Chondrocyte (in vitro differentiated cells): Measurements from ENCODE around the gene LAMC3. TPM values are rescaled to one million over a fixed set of nuclear protein-coding genes. Genes with fewer than 3 reads are reported as not detected.

Experiments used
- DNase-seq: peaks from one replicate; pipeline ENCODE4 v3.0.0; 2021; ENCODE audit warnings: mixed read lengths, low spot score
- H3K27ac Mint-ChIP-seq: one replicate; pipeline ENCODE4 v1.8.0; 2021; ENCODE audit warnings: mild to moderate bottlenecking, moderate library complexity, mixed read lengths; ENCODE audit not compliant: unreplicated experiment
- H3K27me3 Mint-ChIP-seq: 2 replicates; pipeline ENCODE4 v1.8.0; 2021; ENCODE audit warnings: low read depth, mixed read lengths
- H3K36me3 Mint-ChIP-seq: 2 replicates; pipeline ENCODE4 v1.8.0; 2021; ENCODE audit warnings: low read depth, mixed read lengths
- H3K4me1 Mint-ChIP-seq: 2 replicates; pipeline ENCODE4 v1.8.0; 2021; ENCODE audit warnings: low read depth, mild to moderate bottlenecking, mixed read lengths
- H3K4me3 Mint-ChIP-seq: one replicate; pipeline ENCODE4 v1.8.0; 2021; ENCODE audit warnings: mild to moderate bottlenecking, moderate library complexity, mixed read lengths; ENCODE audit not compliant: unreplicated experiment
- H3K9me3 Mint-ChIP-seq: 2 replicates; pipeline ENCODE4 v1.8.0; 2021; ENCODE audit warnings: low read depth, mixed read lengths
- total RNA-seq: library from RNA; stranded (reverse); gene quantifications from 3 replicates; pipeline ENCODE4 v1.2.1, GENCODE V29; 2021
- TF ChIP-seq, protein P1 (sequence below): fragments of 200-600 bp; sonication (generic); IDR thresholded peaks from 2 replicates; pipeline ENCODE4 v1.5.0; 2021; ENCODE audit warnings: antibody characterized with exemption, mild to moderate bottlenecking, moderate library complexity

The LAMC3 gene
- total RNA-seq, 1 donor from 2014 or later, result 1.2 TPM

DNA sequence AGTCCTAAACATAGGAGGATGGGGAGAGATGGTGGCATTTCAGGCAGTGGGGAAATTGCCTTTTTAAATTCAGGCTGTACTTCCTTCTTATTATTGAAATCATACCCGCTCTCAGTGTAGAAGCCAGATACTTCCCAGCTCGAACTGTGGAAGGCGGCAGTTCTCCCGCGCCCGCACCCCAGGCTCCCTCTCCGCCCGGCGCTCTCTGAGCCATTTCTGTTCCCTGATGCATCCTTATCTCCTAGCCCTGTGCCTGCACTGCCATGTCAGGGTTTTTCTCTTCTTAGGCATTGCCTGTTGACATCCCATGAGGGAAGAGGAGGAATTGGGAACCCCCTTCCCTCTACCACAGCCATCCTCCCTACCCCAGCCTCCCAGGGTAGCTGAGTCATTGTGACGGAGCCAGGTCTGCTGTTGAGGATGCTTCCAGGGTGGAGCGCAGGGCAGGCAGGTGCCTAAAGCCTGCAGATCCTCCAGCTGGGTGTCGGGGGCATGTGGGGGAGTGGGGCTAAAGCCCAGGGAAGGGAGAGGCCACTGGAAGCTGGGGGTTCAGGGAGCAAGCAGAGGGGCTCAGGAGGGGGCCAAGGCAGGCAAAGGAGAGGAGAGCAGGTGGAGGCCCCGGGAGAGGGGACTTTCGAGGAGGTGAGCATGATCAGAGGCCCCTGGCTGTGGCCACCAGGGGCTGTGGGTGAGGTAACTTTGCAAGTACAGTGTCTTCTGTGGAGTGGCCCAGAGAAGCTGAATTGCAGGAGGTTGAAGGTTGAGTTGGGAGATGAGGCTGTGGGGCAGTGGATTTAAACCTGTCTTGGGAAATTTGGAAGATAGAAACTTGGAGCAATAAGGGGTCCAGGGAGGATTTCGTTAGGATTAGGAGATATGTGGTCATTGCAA is 16.2 kb downstream of the LAMC3 start:
- H3K27me3 Mint-ChIP-seq, result peaks cover 8% of the 10 kb centered on the region
- no peak overlapping the region for H3K4me3 Mint-ChIP-seq
- no peaks in the 10 kb centered on the region for H3K36me3 Mint-ChIP-seq
- TF ChIP-seq, protein P1, sequence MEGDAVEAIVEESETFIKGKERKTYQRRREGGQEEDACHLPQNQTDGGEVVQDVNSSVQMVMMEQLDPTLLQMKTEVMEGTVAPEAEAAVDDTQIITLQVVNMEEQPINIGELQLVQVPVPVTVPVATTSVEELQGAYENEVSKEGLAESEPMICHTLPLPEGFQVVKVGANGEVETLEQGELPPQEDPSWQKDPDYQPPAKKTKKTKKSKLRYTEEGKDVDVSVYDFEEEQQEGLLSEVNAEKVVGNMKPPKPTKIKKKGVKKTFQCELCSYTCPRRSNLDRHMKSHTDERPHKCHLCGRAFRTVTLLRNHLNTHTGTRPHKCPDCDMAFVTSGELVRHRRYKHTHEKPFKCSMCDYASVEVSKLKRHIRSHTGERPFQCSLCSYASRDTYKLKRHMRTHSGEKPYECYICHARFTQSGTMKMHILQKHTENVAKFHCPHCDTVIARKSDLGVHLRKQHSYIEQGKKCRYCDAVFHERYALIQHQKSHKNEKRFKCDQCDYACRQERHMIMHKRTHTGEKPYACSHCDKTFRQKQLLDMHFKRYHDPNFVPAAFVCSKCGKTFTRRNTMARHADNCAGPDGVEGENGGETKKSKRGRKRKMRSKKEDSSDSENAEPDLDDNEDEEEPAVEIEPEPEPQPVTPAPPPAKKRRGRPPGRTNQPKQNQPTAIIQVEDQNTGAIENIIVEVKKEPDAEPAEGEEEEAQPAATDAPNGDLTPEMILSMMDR, result no peak
- H3K27ac Mint-ChIP-seq, result peak overlapping the region; percentile 3
- DNase-seq, result no peak
- H3K4me1 Mint-ChIP-seq, result peaks cover 6% of the 10 kb centered on the region
- peaks cover 4% of the 10 kb centered on the region for H3K9me3 Mint-ChIP-seq

DNA sequence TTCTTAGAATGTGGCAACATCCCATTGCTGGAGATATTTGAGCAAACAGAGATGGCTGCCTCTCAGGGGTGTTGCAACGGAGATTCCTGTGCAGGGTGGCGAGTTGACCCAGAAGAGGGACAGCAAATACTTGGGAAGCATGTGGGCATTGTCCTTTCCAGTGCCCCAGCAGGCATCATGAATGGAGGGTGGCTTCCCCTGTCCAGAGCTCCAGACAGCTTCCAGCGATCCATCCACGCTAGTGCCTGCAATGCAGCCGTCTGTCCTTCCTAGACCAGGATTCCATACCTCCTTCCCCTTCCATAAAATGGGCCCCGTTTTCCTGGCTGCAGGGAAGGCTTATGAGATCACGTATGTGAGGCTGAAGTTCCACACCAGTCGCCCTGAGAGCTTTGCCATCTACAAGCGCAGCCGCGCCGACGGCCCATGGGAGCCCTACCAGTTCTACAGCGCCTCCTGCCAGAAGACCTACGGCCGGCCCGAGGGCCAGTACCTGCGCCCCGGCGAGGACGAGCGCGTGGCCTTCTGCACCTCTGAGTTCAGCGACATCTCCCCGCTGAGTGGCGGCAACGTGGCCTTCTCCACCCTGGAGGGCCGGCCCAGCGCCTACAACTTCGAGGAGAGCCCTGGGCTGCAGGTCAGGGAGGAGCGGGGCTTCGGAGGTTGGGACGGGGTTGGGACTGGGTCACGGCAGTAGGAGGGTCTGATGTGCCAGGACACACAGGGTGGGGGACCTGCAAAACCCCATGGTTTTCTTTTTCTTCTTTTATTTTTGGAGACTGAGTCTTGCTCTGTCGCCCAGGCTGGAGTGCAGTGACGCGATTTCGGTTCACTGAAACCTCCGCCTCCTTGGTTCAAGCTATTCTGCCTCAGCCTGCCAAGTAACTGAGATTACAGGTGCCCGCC is 17.2 kb downstream of the LAMC3 start:
- Mint-ChIP-seq H3K27ac (no peak overlapping the region), H3K36me3 (no peaks in the 10 kb centered on the region), H3K4me3 (no peak overlapping the region), H3K27me3 (peaks cover 8% of the 10 kb centered on the region), H3K4me1 (no peaks in the 10 kb centered on the region), H3K9me3 (no peaks in the 10 kb centered on the region)
- DNase-seq, result no peak
- TF ChIP-seq, protein P1, result no peak

DNA sequence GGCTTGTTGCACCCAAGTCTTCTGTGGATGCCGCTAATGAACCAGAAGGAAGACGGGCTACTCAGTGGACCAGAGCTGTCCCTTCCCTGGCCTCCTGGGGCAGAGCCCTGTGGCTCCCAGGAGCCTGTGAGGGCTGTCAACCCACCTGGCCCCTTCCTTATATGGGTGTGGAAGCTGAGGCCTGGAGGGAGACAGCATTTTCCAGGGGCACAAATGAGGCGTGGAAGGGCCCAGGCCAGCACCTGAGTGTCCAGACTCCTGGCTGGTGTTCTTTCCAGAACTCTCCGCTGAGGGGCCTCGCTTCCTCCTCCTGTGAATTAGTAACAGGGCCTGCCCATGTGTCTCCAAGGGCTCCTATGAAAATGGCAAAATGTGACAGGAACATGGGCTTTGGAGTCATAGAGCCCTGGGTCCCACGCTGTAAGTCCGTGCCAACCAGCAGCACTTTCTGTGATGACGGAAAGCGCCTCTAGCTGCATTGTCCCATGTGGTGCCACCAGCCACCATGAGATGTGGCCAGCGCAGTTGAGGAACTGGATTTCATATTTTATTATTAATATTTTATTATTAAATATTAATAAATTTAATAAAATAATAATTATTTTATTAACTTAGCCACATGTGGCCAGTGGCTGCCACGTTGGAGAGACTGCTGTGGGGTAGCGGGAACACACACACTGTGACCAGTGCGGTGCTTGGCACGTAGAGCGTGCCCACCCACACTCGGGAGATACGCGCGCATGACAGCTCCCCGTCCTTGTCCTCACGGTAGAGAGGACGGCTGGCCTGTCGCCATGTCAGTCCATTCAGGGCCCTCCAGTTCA is 18.3 kb downstream of the LAMC3 start:
- Mint-ChIP-seq H3K4me3 (no peak overlapping the region), H3K4me1 (no peaks in the 10 kb centered on the region), H3K36me3 (no peaks in the 10 kb centered on the region), H3K27ac (no peak overlapping the region), H3K27me3 (peaks cover 8% of the 10 kb centered on the region), H3K9me3 (no peaks in the 10 kb centered on the region)
- no peak for DNase-seq
- TF ChIP-seq, protein P1, result no peak

DNA sequence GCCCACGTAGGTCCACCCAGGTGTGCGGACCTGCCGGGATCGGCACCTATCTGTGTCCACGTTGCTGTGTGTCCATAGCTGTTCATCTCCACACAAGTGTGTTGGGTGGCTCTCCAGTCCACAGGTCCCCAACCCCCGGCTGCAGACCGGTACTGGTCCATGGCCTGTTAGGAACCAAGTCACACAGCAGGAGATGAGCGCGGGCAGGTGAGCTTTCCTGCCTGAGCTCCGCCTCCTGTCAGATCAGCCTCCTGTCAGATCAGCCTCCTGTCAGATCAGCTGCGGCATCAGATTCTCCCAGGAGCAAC is 18.9 kb downstream of the LAMC3 start:
- TF ChIP-seq, protein P1, result no peak
- no peak overlapping the region for H3K27ac Mint-ChIP-seq
- H3K9me3 Mint-ChIP-seq, result no peaks in the 10 kb centered on the region
- DNase-seq, result no peak
- H3K27me3 Mint-ChIP-seq, result peaks cover 7% of the 10 kb centered on the region
- H3K4me3 Mint-ChIP-seq, result no peak overlapping the region
- no peaks in the 10 kb centered on the region for H3K36me3 Mint-ChIP-seq
- no peaks in the 10 kb centered on the region for H3K4me1 Mint-ChIP-seq
